NCI-H345 (cell line): ENCODE measurements around the gene BBIP1.
"Not testable (repeated sequence)": the region's sequence is repeated elsewhere in the genome, so short reads cannot be mapped to it uniquely, and the experiment has no call there.

ENCODE experiments used
- DNase-seq: peaks from one replicate; lab custom pipeline; 2025; lab: John Stamatoyannopoulos, UW

Gene BBIP1

GRCh38 chr10:110923856-110924493, 5.0 kb upstream of the BBIP1 start:
- DNase-seq: no peak

DNA sequence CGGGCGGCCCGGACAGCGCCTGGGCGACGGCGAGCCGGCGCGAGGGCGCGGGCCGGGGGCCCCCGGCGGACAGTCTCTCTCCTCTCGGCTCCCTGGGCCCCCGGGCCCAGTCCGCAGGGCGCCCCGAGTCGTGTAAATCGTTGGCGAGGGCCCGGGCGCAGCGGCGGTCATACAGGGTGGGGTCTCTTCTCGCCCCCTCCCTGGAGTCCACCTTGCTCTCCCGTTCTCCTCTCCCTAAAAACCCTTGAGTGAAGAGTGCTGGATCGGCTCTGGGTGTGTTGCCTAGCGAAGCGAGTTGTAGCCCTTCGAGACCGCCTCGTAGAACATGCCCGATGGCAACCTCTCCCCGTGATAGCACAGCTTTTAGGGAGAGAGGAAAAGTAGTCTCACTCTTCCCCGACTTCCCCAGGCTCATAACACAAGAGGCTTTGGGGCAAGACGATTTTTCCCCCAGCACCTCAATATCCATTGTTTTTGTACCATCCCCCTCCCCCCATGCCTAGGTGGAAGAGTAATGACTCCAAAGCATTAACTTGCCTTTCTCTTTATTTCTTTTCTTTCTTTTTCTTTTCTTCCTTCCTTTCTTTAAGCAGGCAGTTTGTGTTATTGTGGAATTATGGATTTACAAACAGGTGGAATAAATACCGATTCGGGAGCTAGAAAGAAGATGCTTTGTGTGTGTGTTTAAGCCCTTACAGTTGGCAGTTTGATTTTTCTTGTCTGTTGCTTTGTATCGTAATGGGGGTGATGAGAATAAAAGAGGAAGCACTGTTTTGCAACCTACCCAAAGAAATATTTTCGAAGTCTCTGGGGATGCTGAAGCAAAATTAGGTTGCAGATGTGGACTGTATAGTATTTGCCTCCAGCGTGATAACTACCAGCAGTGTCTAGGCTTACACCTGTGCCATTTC, 1.2 kb upstream of the BBIP1 start:
- peak; percentile 43 for DNase-seq

DNA sequence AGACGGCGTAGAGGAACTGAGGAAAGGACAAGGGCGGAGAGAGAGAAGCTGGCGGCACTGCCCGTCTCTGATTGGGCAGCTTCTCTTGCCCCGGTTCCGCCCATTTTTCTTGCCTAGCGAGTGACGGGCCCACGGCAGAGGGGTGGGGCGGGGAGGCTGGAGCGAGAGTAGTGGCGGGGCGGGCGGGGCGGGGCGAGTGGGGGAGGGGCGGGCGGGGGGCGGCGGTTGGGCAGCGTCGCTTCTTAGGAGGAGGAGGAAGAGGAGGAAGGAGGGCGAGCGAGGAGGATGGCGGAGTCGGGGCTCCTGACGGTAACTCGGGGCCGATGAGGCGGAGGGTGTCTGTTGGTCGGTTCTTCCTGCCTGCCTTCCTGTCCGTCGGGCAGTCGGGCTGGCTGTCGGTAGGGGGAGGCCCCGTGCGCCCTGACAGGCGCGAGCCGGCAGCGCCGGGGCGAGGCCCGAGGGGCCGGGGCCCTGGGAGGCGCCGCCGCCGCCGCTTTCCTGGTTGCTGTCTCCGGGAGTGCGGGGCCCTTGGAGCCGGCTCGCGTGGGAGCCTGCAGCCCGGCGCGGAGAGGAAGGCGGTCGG, 460 bp upstream of the BBIP1 start, which contains the start of gene SHOC2:
TSS of gene SHOC2 (plus strand) at position 256 of the 583 bp plus-strand sequence. CDS start 44,755 bp downstream, outside the sequence.
- DNase-seq: no peak

DNA sequence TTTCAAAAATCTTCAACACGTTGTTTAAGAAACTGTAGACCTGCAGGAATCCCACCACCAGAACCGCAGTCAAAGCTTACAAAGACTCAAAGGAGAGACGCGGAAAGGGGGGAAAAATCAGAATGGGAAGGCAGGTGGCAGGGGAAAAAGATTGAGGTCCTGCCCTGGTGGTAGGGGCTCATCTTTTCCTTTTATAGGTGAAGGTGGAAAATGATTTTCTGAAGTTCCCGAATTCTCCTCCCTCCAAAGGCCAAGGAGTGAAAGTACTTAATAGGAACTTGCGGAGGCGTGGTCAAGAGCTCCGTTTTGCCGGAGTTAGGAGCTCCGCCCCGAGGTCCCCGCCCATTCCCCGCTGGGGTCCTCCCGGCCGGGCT, 724 bp downstream of the BBIP1 start:
- DNase-seq: no peak

- no peak for DNase-seq
These were observed 2.2 kb downstream of the BBIP1 start for GRCh38 chr10:110916554-110917346.

- DNase-seq: not testable (repeated sequence)
These were observed 3.4 kb downstream of the BBIP1 start for GRCh38 chr10:110915600-110915999.

GRCh38 chr10:110915035-110915434, 3.9 kb downstream of the BBIP1 start:
- DNase-seq: no peak

DNA sequence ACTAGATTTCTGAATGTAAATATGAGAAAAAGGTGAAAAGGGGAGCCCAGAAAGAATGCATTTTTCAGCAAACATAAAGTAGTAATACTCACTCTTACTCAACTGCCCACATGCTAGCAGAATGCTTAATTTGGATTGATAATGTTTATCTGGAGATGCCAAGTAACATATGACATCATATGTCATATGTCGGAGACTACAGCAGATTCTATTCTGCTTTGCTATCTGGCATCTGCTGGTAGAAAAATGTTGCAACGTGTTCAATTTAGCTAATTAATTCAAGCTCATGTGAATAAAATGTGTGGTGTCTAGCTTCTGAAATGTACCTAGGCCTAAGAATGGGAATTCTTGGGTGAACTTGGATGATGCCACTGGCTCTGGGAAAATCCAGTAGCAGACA, 4.5 kb downstream of the BBIP1 start:
- DNase-seq: no peak

DNA sequence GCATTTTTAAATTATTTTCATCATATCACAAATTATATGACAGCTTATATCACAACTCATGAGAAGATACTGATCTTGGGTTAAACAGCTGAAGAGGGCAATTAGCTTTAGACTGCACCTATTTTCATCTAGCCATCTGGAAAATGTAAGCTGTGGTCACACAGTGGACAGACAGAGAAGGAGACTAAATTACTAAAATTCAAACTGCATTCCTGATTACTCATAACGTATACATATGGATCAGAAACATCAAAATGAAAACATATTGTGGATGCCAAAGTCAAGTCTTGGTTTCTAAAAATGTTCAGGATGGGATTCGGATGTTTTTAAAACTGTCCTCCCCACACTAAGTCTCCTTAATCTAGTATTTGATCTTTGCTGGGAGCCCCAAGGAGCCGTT, 6.6 kb downstream of the BBIP1 start:
- DNase-seq: no peak

DNA sequence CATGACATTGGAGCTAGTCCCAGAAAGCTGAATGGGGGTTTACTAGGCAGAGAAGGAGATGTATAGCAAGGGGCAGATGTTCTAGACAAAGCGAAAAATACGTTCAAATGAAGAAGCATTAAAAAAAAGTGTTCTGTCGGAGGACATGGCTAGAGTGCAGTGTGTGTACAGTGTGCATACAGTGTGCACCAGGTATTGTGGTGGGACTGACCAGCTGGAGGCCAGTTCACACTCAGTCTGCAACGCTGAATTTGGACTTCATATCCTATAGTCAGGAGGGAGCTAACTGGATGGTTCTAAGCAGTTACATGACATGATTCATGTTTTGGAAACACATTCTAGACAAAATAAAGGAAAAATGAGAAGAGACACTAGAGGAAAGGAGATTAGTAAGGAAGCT, 8.8 kb downstream of the BBIP1 start:
- no peak for DNase-seq

DNA sequence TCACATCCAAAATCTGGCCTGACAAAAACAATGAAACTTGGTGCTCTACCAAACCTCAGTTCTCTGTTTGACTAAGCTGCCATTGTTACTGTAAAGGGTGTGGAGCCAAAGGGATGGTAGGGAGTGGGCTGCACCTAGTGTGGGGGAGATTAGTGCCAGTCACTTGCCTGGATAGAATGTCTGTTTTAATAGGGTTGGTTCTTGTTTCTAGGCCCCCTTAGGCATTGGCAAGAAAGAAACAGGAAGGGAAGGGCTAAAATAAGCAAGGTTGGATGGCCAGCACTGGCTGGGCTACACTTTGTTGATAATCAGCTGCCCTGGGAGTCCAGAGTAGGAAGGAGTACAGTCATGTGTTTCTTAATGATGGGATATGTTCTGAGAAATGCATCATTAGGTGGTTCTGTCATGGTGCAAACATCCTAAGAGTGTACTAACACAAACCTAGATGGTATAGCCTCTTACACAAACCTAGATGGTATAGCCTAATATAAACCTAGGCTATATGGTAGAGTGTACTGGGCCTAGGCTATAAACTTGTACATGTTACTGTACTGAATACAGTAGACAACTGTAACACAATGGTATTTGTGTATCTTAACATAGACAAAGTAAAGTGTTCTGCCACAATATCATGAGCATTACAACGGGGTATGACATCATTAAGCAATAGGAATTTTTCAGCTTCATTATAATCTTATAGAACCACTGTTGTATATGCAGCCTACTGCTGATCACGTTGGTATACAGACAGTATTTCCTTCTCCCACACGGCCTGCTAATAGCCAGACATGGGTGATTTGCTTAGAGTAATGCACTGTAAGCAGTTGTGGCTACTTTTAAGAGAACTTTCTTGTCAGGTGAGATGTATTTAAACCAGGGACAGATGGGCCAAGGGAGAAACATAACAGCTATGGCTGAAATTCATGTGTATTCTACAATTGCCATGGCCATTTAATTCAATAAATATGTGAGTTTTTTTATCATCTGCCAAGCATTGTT, 15.4 kb downstream of the BBIP1 start:
- DNase-seq: no peak

DNA sequence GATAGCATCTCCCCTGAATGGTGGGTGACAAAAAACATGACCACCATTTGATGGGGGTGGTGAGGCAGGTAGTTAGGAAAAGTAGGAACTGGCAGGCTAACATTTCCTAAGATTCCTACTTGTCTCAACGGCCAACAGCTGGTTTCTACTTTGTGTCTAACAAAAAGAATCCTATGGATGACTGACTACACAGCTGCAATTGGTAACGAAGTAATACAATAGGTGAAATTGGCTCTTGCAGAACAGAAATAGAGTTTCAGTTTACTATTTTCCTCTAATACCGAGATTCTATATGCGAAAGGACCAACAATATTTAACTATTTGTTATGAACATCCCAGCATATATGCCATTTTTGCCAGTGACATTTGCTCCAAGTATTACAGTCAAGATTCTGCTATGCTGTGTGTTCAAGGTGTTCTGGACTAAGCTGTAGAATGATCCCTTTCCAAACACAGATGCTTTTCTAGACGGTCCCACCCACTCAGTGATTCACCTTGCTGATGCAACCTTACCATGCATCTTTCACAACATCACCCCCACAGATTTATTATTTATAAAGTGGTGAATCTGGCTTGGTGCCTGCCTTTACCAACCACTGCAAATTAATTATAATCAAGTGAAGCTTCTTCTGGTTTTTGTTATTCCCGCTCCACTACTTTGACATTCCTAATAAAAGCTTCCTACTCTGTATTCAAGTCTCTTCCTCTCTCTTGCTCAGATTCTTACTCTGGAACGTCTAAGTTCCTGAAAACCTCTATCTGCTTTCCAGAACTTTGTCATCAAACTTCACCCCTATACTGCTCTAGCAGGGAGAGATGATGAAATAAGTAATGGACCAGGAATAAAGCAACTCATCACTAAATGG, 16.8 kb downstream of the BBIP1 start:
- DNase-seq: no peak

DNA sequence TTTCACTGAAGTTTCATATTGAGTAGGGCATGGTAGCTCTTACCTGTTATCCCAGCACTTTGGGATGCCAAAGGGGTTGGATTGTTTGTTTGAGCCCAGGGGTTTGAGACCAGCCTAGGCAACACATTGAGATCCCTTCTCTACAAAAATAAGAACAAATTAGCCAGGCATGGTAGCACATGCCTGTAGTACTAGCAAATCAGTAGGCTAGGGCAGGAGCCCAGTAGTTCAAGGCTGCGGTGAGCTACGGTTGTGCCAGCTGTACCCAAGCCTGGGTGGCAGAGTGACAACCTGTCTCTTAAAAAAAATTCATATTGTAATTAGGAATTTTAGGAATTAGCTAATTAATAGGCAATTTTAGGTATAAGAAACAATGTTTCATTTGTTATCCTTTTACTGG, 18.0 kb downstream of the BBIP1 start:
- DNase-seq: no peak

- no peak for DNase-seq
These were observed 20.6 kb downstream of the BBIP1 start for GRCh38 chr10:110898391-110898790.

DNA sequence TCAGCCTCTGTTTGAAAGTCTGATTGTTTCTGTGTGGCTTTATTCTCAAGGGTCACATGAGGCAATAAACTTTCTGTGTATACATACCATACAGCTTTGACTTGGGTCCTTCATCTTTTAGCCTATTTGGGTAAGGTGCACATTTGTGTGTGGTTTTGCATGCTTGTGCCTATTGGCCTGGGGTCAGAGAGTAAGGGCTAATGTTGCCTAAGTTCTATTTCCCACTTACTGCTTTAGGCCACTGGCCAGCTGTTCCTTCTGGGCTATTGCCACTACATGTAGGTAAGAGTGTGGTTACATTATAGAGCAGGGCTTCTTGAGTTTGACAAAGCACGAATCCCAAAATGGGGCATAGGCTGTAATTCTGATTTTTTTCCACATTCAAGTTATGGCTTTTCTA, 21.8 kb downstream of the BBIP1 start:
- DNase-seq: no peak

DNA sequence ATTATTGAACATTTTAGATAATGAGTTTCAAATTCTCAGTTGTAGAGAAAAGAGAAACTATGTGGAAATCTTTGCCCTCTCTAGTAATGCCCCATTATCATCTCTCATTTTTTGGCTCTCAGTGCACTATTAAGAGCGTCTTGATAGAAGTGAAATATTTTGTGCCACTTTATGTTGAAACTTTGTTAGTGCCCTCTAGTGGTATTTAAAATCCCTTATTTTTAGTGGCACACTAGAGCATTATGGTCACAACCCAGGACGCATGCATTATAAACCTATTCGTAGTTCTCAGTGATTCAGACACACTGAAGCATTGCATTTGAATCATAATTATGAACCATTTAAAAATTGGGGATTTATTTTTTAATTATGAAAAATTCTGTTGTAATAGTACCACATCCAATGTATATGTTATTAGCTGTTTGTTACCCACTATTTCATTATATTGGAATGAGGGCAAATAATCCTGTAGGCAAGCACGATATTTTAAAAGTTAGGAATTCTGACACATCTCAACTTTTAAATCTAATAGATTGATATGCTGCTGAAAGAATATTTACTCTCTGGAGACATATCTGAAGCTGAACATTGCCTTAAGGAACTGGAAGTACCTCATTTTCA, 25.3 kb downstream of the BBIP1 start:
- DNase-seq: peak; percentile 21

DNA sequence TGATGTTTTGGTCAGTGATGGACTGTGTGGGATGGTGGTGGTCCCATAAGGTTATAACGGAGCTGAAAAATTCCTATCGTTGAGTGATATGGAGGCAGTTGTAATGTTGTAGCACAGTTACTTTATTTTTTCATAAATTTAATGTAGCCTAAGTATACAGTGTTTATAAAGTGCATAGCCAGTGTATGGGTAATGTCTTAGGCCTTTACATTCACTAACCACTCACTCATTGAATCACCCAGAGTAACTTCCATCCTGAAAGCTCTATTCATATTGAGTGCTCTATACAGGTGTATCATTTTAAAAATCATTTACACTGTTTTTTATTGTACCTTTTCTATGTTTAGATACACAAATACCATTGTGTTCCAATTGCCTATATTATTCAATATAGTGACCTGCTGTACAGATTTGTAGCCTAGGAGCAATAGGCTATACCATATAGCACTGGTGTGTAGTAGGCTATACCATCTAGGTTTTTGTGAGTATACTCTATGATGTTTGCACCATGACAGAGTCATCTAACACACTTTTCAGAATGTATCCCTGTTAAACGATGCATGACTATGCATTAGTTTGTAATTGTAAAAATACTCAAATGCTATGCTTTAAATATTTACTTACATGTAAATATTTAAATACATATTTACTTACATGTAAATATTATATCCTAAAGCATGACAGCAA, 26.2 kb downstream of the BBIP1 start:
- no peak for DNase-seq

DNA sequence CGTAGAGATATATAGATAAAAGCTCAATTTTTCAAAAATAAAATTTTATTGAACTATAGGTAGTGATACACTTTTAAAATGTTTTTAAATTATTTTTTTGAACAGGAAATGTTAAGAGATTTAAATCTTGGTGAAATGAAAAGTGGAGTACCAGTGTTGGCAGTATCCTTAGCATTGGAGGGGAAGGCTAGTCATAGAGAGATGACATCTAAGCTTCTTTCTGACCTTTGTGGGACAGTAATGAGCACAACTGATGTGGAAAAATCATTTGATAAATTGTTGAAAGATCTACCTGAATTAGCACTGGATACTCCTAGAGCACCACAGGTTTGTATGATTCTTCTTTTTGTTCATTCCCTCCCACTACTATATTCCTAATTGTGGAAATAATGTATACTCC, 31.4 kb downstream of the BBIP1 start:
- no peak for DNase-seq
